Measurements from ENCODE around the gene TMEM138.

TMEM138 gene

DNA sequence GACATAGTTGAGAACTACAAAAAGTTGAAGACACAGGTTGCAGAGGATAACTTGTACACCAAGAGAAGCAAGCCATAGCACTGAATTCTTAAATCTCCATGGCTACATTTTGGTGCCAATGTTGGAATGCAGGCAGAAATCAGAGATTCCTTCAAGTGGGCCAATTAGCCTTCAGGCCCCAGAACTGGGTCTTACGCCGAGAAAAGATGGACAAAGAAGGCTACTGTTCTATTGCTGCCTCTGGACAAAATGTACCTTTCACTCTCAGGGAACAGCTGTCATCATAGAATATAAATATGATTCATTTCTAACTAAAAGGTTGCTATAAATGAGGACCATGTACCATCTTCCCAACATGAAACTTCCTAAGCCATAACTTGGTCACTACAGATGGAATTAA, 43.9 kb downstream of the TMEM138 start:
- no peak for DNase-seq (ENCODE audit: low read depth in 2 of 2)

DNA sequence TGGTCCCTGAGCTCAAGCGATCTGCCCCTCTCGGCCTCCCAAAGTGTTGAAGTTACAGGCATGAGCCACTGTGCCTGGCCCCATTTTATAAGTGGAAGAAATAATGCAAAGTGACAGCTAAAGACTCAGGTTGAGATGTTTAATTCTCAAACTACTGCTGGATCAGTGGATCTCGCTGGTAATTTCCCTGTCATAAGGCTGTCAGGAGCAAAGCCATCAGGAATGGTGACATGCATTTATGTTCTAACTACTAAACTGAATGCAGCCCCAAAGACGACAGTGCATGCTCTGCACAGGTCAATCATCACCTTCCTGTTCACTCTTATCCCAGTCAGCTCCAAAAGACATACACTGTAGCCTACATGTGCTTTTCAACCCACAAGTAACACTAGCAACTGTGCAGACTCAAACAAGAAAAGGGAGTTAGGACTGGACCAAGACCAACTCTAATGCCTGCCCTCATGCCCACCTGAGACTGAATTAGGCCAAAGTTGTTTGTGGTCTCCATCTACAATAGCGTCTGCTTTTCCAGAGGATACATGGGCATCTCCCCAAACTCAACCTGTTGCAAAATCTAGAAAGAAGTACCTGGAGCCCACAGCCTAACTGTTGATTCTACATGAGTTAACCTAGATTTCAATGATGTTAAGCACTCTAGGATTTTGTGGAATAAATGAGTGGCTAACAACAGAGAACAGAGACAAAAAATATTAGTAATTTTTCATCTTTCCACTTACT, 45.0 kb downstream of the TMEM138 start:
- no peak for DNase-seq (ENCODE audit: low read depth in 2 of 2)

GRCh38 chr11:61411589-61411988, 49.4 kb downstream of the TMEM138 start:
- no peak for DNase-seq (ENCODE audit: low read depth in 2 of 2)

DNA sequence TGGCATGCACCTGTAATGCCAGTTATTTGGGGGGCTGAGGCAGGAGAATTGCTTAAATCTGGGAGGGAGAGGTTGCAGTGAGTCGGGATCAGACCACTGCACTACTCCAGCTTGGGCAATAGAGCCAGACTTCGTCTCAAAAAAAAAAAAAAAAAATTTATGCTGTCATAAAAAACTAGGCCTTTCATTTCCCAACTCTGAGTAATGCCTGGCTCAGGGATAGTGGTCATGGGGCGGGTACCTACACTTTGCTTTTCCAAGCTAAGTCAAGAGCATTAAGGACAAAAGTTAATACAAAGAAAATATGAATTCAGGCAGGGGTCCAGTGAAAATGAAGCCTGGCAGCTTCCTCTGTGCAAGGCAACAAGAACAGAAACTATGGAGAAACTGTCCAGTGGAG, 51.3 kb downstream of the TMEM138 start:
- DNase-seq (ENCODE audit: low read depth in 2 of 2): no peak

GRCh38 chr11:61414547-61414946, 52.4 kb downstream of the TMEM138 start:
- no peak for DNase-seq (ENCODE audit: low read depth in 2 of 2)

GRCh38 chr11:61415381-61415780, 53.2 kb downstream of the TMEM138 start:
- no peak for DNase-seq (ENCODE audit: low read depth in 2 of 2)

GRCh38 chr11:61416941-61417340, 54.8 kb downstream of the TMEM138 start:
- no peak for DNase-seq (ENCODE audit: low read depth in 2 of 2)

- DNase-seq (ENCODE audit: low read depth in 2 of 2): no peak
These were observed 55.5 kb downstream of the TMEM138 start for GRCh38 chr11:61417670-61418069.

DNA sequence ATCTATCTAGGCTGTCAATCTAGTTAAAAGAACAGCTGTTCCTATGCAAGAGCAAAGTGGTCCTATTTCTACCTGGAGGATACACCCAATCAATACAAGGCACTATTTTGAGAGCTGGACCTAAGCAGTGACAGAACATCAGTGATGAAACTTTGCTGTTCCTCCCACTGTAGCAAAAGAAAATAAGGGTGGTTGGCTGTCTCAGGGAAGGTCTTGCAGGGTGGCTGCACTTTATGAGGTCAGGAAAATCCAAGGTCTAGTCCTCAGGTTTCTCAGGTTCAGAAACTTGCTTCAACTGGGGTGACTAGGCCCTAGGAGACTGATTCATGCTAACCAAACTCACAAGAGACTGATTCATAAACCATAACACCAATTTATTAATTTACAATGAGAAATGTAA, 56.0 kb downstream of the TMEM138 start:
- DNase-seq (ENCODE audit: low read depth in 2 of 2): no peak
